ENCODE measurements around the gene SLC31A2. TPM values are rescaled to one million over a fixed set of nuclear protein-coding genes. Genes with fewer than 3 reads are reported as not detected.

Gene SLC31A2
- total RNA-seq, 4 donors from 2014 or later = 6.7 to 26.6 (median 13.6) TPM

DNA sequence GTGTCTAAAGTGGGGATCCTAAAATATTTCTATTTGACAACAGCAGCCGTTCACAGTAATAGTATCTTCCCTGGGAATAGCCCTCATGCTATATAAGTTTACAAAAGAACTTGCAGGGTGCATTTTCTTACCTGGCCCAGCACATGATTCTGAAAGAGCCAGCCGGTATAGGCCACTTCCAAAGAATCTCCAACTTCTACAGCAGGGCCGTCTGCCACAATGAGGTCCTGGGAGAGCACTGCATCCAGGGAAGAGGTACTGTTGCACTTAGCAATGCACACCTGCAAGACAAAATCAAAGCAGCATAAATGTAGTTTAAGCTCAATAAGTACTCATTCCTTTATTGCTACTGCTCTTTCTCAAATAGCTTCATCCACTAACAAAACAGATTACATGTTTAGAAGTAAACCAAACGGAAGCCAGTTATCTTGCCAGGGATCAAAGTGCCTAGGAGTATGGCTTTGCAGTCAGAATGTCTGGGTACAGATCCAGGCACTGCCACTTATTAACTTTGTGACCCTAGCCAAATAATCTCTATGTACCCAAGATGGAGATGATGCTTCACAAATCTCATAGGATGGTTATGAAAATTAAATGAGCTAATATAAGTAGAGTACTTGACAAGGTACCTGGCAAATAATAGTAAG is 49.0 kb downstream of the SLC31A2 start:
- peaks cover 3 to 98% of the 10 kb centered on the region in 2 donors for H3K36me3 ChIP-seq
- H3K4me3 ChIP-seq = no peak overlapping the region
- ATAC-seq = no peak
- H3K27ac ChIP-seq = no peak overlapping the region
- WGBS, 2 donors (ENCODE audit: low coverage in 1 of 2) = 86 to 95% methylated on average over 4 of the region's 4 CpGs
- TF ChIP-seq EP300 (IDR thresholded peaks at IDR 0.05) = no peak
- no peak for TF ChIP-seq POLR2AphosphoS5 (IDR thresholded peaks at IDR 0.05)
- no peak for TF ChIP-seq POLR2A (IDR thresholded peaks at IDR 0.05)
- no peak for TF ChIP-seq CTCF (IDR thresholded peaks at IDR 0.05)
- H3K9me3 ChIP-seq = no peaks in the 10 kb centered on the region
- no peaks in the 10 kb centered on the region for H3K27me3 ChIP-seq
- no peaks in the 10 kb centered on the region for H3K4me1 ChIP-seq

GRCh38 chr9:113205432-113205831 is 54.6 kb downstream of the SLC31A2 start:
- H3K36me3 ChIP-seq = peaks cover 3 to 99% of the 10 kb centered on the region in 2 donors
- no peak overlapping the region for H3K4me3 ChIP-seq
- no peaks in the 10 kb centered on the region for H3K9me3 ChIP-seq
- TF ChIP-seq POLR2AphosphoS5 (IDR thresholded peaks at IDR 0.05) (no peak), EP300 (IDR thresholded peaks at IDR 0.05) (no peak), CTCF (IDR thresholded peaks at IDR 0.05) (no peak), POLR2A (IDR thresholded peaks at IDR 0.05) (no peak)
- no peak for ATAC-seq
- H3K4me1 ChIP-seq = no peaks in the 10 kb centered on the region
- WGBS, 2 donors (ENCODE audit: low coverage in 1 of 2) = 76 to 91% methylated on average over 2 of the region's 2 CpGs
- no peaks in the 10 kb centered on the region for H3K27me3 ChIP-seq
- H3K27ac ChIP-seq = no peak overlapping the region

- no peaks in the 10 kb centered on the region for H3K27me3 ChIP-seq
- no peak for ATAC-seq
- H3K4me3 ChIP-seq = no peak overlapping the region
- 80 to 95% methylated on average over 1 of the region's 1 CpG for WGBS, 2 donors (ENCODE audit: low coverage in 1 of 2)
- TF ChIP-seq POLR2A (IDR thresholded peaks at IDR 0.05) = no peak
- no peak for TF ChIP-seq EP300 (IDR thresholded peaks at IDR 0.05)
- no peak for TF ChIP-seq POLR2AphosphoS5 (IDR thresholded peaks at IDR 0.05)
- TF ChIP-seq CTCF (IDR thresholded peaks at IDR 0.05) = no peak
- H3K27ac ChIP-seq = no peak overlapping the region
- peaks cover 3 to 99% of the 10 kb centered on the region in 2 donors for H3K36me3 ChIP-seq
- H3K9me3 ChIP-seq = no peaks in the 10 kb centered on the region
- H3K4me1 ChIP-seq = no peaks in the 10 kb centered on the region
Observed at GRCh38 chr9:113205861-113206260, 55.1 kb downstream of the SLC31A2 start.

- Histone ChIP-seq H3K4me1 (peaks cover 0 to 4% (median 0%) of the 10 kb centered on the region in 3 donors), H3K27me3 (no peaks in the 10 kb centered on the region), H3K4me3 (no peak overlapping the region), H3K27ac (no peak overlapping the region), H3K36me3 (peaks cover 0 to 68% of the 10 kb centered on the region in 2 donors), H3K9me3 (no peaks in the 10 kb centered on the region)
- no peak for ATAC-seq
- 91 to 98% methylated on average over 5 to 10 of the region's 10 CpGs for WGBS, 2 donors (ENCODE audit: low coverage in 1 of 2)
- no peak for TF ChIP-seq POLR2AphosphoS5 (IDR thresholded peaks at IDR 0.05)
- no peak for TF ChIP-seq EP300 (IDR thresholded peaks at IDR 0.05)
- TF ChIP-seq POLR2A (IDR thresholded peaks at IDR 0.05) = no peak
- no peak for TF ChIP-seq CTCF (IDR thresholded peaks at IDR 0.05)
Observed at GRCh38 chr9:113210815-113211214, 60.0 kb downstream of the SLC31A2 start.

Other genes with a start within 250 kb of the SLC31A2 start
- gene ZNF883, start 138.8 kb upstream of the SLC31A2 start, total RNA-seq = 1 to 10 TPM in 1 of 4 donors, under 1 TPM in 3; 0.62 to 1.2 (median 0.90) TPM
- gene ZFP37, start 94.3 kb upstream of the SLC31A2 start, total RNA-seq = 1 to 10 TPM; 1.9 to 4.7 (median 3.0) TPM
- gene FKBP15, start 70.3 kb downstream of the SLC31A2 start, total RNA-seq = 10 to 100 TPM; 20.2 to 30.7 (median 22.7) TPM
- gene SLC31A1, start 70.5 kb downstream of the SLC31A2 start, total RNA-seq = 1 to 10 TPM; 8.7 to 9.8 (median 9.4) TPM
- gene CDC26, start 124.6 kb downstream of the SLC31A2 start, total RNA-seq = 10 to 100 TPM; 31.4 to 54.4 (median 42.1) TPM
- 10 to 100 TPM; 13.4 to 20.5 (median 16.5) TPM for gene PRPF4, start 124.7 kb downstream of the SLC31A2 start, total RNA-seq
- under 1 TPM in 1 of 4 donors, not detected in 3; 0.37 TPM for gene RNF183, start 152.4 kb downstream of the SLC31A2 start, total RNA-seq
- gene WDR31, start 189.3 kb downstream of the SLC31A2 start, total RNA-seq = 1 to 10 TPM; 1.2 to 2.8 (median 2.3) TPM
- gene BSPRY, start 198.5 kb downstream of the SLC31A2 start, total RNA-seq = 1 to 10 TPM in 1 of 4 donors, under 1 TPM in 3; 0.16 to 4.0 (median 0.36) TPM
- 10 to 100 TPM; 17.0 to 31.3 (median 25.1) TPM for gene HDHD3, start 226.0 kb downstream of the SLC31A2 start, total RNA-seq

Measured in gastroesophageal sphincter (tissue), 4 donors.